ENCODE data around the gene PSMA2.

- no peak for TF ChIP-seq EZH2 (IDR thresholded peaks at IDR 0.05; ENCODE audit: insufficient read depth, poor library complexity, severe bottlenecking)
- no peak for TF ChIP-seq EZH2phosphoT487 (IDR thresholded peaks at IDR 0.05; ENCODE audit: insufficient read depth, low read depth)
Measured at GRCh38 chr7:42914421-42915045, 17.4 kb downstream of the PSMA2 start.
